Keratinocyte (primary cell): ENCODE data around the gene TFDP1. TPM values are rescaled to one million over a fixed set of nuclear protein-coding genes. Genes with fewer than 3 reads are reported as not detected.

ENCODE experiments used
- DNase-seq: peaks from one replicate; pipeline ENCODE4 v3.0.0-alpha.2; 2011; ENCODE audit warnings: low read depth, missing footprints, low spot score
- FAIRE-seq: peaks from 2 replicates; lab custom pipeline; 2011; peaks lifted over from hg19 to GRCh38; lab: Jason Lieb, UNC
- H2AFZ ChIP-seq: 2 replicates; pipeline ENCODE4 v1.6.0; 2012; ENCODE audit warnings: low read length, control low read depth, inconsistent platforms; ENCODE audit not compliant: control insufficient read depth
- H3K27ac ChIP-seq: 2 replicates; pipeline ENCODE4 v1.5.1; 2011; ENCODE audit warnings: low read length; ENCODE audit not compliant: control insufficient read depth, insufficient read depth
- H3K27me3 ChIP-seq: 3 replicates; pipeline ENCODE4 v1.6.0; 2011; ENCODE audit warnings: low read length; ENCODE audit not compliant: control insufficient read depth, insufficient read depth; ENCODE audit errors: extremely low read depth
- H3K36me3 ChIP-seq, 2 experiments: 2 replicates in 1 of 2; 3 replicates in 1 of 2; pipeline ENCODE4 v1.5.1; 2011; ENCODE audit warnings: low read length in 2 of 2, mild to moderate bottlenecking in 1 of 2; ENCODE audit not compliant: control insufficient read depth in 2 of 2, insufficient read depth in 2 of 2; ENCODE audit errors: extremely low read depth in 1 of 2
- H3K4me1 ChIP-seq: 3 replicates; pipeline ENCODE4 v1.5.1; 2011; ENCODE audit warnings: low read length; ENCODE audit not compliant: control insufficient read depth, insufficient read depth; ENCODE audit errors: extremely low read depth
- H3K4me2 ChIP-seq: 3 replicates; pipeline ENCODE4 v1.6.0; 2011; ENCODE audit warnings: low read depth, low read length; ENCODE audit not compliant: control insufficient read depth, insufficient read depth; ENCODE audit errors: extremely low read depth
- H3K4me3 ChIP-seq, 3 experiments: fragments of 200-600 bp in 1 of 3; sonication (generic) in 1 of 3; 2 replicates in 2 of 3; 3 replicates in 1 of 3; pipeline ENCODE4 v1.5.1; 2011 to 2016; ENCODE audit warnings: low read length in 3 of 3, mild to moderate bottlenecking in 3 of 3, control low read depth in 2 of 3, inconsistent platforms in 1 of 3, low read depth in 1 of 3, mixed read lengths in 1 of 3, mixed run types in 1 of 3, moderate library complexity in 1 of 3; ENCODE audit not compliant: control insufficient read depth in 2 of 3, insufficient read depth in 2 of 3; ENCODE audit errors: extremely low read depth in 1 of 3
- H3K79me2 ChIP-seq: 2 replicates; pipeline ENCODE4 v1.6.0; 2012; ENCODE audit warnings: low read length; ENCODE audit not compliant: control insufficient read depth, insufficient read depth
- H3K9ac ChIP-seq: 3 replicates; pipeline ENCODE4 v1.6.0; 2011; ENCODE audit warnings: low read length; ENCODE audit not compliant: control insufficient read depth, insufficient read depth; ENCODE audit errors: extremely low read depth
- H3K9me1 ChIP-seq: 3 replicates; pipeline ENCODE4 v1.6.0; 2011; ENCODE audit warnings: low read length; ENCODE audit not compliant: control insufficient read depth, insufficient read depth; ENCODE audit errors: extremely low read depth
- H3K9me3 ChIP-seq: 2 replicates; pipeline ENCODE4 v1.5.1; 2012; ENCODE audit warnings: low read depth, low read length; ENCODE audit not compliant: control insufficient read depth
- H4K20me1 ChIP-seq: 3 replicates; pipeline ENCODE4 v1.6.0; 2011; ENCODE audit warnings: low read length; ENCODE audit not compliant: control insufficient read depth, insufficient read depth; ENCODE audit errors: extremely low read depth
- CTCF ChIP-seq, 3 experiments: IDR thresholded peaks in 1 of 3; conservative IDR thresholded peaks in 1 of 3; optimal IDR thresholded peaks in 1 of 3; 2 replicates in 2 of 3; 3 replicates in 1 of 3; pipeline versions ENCODE3 to v1.5.1; 2011; ENCODE audit warnings: low read length in 3 of 3, mild to moderate bottlenecking in 3 of 3, moderate library complexity in 2 of 3, control low read depth in 1 of 3, inconsistent platforms in 1 of 3; ENCODE audit not compliant: insufficient read depth in 2 of 3; ENCODE audit errors: extremely low read depth in 1 of 3
- EZH2 ChIP-seq: IDR thresholded peaks from one replicate; pipeline ENCODE4 v1.6.1; 2012; ENCODE audit warnings: inconsistent platforms, mild to moderate bottlenecking, low read length, moderate library complexity
- dilution Hi-C: fragments of 300-500 bp; cut with MboI; formaldehyde crosslinking; loops from one replicate; pipeline ENCODE4 v1.7.0; 2020; ENCODE audit warnings: low sequenced_read_pairs; ENCODE audit not compliant: extremely low pct_ligation_motif_present
- polyA plus RNA-seq, 5 experiments: library from polyadenylated mRNA; depleted of rRNA in 3 of 5; stranded (reverse) in 3 of 5; stranded (forward) in 1 of 5; unstranded in 1 of 5; fragments of >200 nt; gene quantifications; 1 replicate in 1 of 5; 2 replicates in 3 of 5; 3 replicates in 1 of 5; pipeline versions ENCODE4 v1.2.1 to v1.2.3, GENCODE V29; 2011 to 2012; ENCODE audit warnings: missing spikeins in 2 of 5, low read depth in 1 of 5, low replicate concordance in 1 of 5

Gene TFDP1
- polyA plus RNA-seq, 1 donor (not counting 4 experiments of a cell fraction or from before 2014, with no cell fraction given), result 105 TPM

DNA sequence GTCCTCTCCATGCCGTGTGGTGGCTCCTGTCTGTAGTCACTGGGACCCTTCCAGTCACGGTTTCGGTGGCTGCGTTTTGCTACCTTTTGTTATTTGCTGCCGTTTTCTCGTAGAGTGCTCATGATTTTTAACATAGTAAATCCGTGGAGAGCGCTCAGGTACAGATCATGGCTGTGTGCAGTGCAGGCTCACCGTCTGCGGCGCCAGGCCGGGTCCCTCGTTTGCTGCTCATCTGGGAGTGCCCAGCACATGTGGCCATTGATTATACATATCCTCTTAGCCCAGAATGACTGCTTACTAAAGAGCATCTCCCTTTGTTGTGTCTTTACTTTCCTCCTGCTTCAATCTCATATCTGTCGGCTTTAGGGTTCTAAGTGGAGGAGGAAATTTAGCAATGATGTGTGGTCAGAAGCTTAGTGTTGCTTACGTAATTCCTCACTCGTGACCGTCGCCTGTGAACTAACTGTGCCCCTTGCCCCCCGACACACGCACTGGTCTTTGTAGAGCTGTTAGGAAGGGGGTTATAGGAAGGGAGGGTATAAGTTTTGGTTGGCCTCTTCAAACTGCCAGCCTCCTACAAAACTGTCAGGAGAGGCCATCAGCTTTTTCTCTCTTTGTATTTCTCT is 31.8 kb downstream of the TFDP1 start:
- Histone ChIP-seq H3K9ac (no peak overlapping the region), H4K20me1 (peaks cover 15% of the 10 kb centered on the region), H3K79me2 (peaks cover 91% of the 10 kb centered on the region), H3K4me3 (no peak overlapping the region), H3K9me1 (no peaks in the 10 kb centered on the region), H3K27ac (no peak overlapping the region), H2AFZ (no peak overlapping the region), H3K4me1 (no peaks in the 10 kb centered on the region), H3K27me3 (no peaks in the 10 kb centered on the region), H3K9me3 (no peaks in the 10 kb centered on the region), H3K4me2 (no peak overlapping the region), H3K36me3 (peaks cover 13 to 30% of the 10 kb centered on the region in 2 experiments)
- TF ChIP-seq CTCF (optimal IDR thresholded peaks at IDR 0.05 in 1 of 3, IDR thresholded peaks at IDR 0.05 in 1 of 3, conservative IDR thresholded peaks at IDR 0.05 in 1 of 3; ENCODE audit: extremely low read depth in 1 of 3, insufficient read depth in 2 of 3, low read length in 3 of 3) (no peak), EZH2 (no peak)
- dilution Hi-C loops, result no loop called here
- FAIRE-seq (no peak), DNase-seq (no peak)

DNA sequence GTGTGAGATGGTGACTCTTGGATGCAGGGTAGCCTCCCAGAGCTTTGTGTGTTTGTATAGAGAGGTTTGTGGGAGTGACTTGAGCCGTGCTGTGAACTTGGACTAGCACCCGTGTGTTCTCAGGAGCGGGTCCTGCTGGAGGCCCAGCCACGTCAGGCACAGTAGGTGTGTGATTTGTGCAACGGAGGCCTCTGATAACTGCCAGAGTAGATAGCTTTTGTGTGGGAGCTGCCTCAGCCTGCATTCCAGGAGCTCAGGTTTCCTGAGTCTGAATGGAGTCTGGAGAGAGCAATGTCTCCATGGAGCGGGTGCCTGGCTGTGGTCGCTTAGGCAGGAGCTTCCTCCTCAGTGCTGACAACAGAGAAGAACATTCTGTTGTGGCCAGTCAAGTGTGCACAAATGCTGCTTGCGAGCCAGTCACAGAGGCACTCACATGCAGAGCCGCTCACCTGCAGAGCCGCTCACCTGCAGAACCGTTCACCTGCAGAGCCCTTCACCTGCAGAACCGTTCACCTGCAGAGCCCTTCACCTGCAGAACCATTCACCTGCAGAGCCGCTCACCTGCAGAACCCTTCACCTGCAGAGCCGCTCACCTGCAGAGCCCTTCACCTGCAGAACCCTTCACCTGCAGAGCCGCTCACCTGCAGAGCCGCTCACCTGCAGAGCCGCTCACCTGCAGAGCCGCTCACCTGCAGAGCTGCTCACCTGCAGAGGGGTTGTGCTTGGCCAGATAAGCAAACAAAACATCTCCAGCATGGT is 32.6 kb downstream of the TFDP1 start:
- no peak overlapping the region for H3K27ac ChIP-seq
- peaks cover 85% of the 10 kb centered on the region for H3K79me2 ChIP-seq
- peaks cover 15% of the 10 kb centered on the region for H4K20me1 ChIP-seq
- H3K4me1 ChIP-seq, result no peaks in the 10 kb centered on the region
- H3K9me1 ChIP-seq, result no peaks in the 10 kb centered on the region
- no peaks in the 10 kb centered on the region for H3K27me3 ChIP-seq
- no peak overlapping the region for H3K4me2 ChIP-seq
- FAIRE-seq, result no peak
- dilution Hi-C loops, result no loop called here
- H2AFZ ChIP-seq, result no peak overlapping the region
- H3K4me3 ChIP-seq, result no peak overlapping the region
- no peaks in the 10 kb centered on the region for H3K9me3 ChIP-seq
- DNase-seq, result no peak
- no peak overlapping the region for H3K9ac ChIP-seq
- H3K36me3 ChIP-seq, result peaks cover 11 to 23% of the 10 kb centered on the region in 2 experiments
- TF ChIP-seq EZH2, result no peak
- no peak for TF ChIP-seq CTCF (optimal IDR thresholded peaks at IDR 0.05 in 1 of 3, IDR thresholded peaks at IDR 0.05 in 1 of 3, conservative IDR thresholded peaks at IDR 0.05 in 1 of 3; ENCODE audit: extremely low read depth in 1 of 3, insufficient read depth in 2 of 3, low read length in 3 of 3)
